Vagina (tissue), 2 donors: ENCODE measurements around the gene MUC12. TPM values are rescaled to one million over a fixed set of nuclear protein-coding genes. Genes with fewer than 3 reads are reported as not detected.

Source experiments
- DNase-seq, 2 donors: peaks; one replicate each; pipeline ENCODE4 v3.0.0-alpha.2; 2017; ENCODE audit errors: extremely low spot score in 2 of 2
- H3K27ac ChIP-seq: fragments of 200-600 bp; sonication (generic); one replicate; pipeline ENCODE4 v1.5.1; 2019
- H3K27me3 ChIP-seq: fragments of 200-600 bp; sonication (generic); one replicate; pipeline ENCODE4 v1.5.1; 2019
- H3K36me3 ChIP-seq, 2 donors: fragments of 200-600 bp; sonication (generic); one replicate each; pipeline ENCODE4 v1.5.1; 2017 to 2019
- H3K4me1 ChIP-seq: fragments of 200-600 bp; sonication (generic); one replicate; pipeline ENCODE4 v1.5.1; 2019
- H3K4me3 ChIP-seq, 2 donors: fragments of 200-600 bp; sonication (generic); 1 replicate in 1 of 2; 2 replicates in 1 of 2; pipeline ENCODE4 v1.5.1; 2016 to 2019
- H3K9me3 ChIP-seq: fragments of 200-600 bp; sonication (generic); one replicate; pipeline ENCODE4 v1.5.1; 2019
- POLR2A ChIP-seq, 2 donors: fragments of 450-650 bp; IDR thresholded peaks; one replicate each; pipeline ENCODE4 v1.6.1; 2017; ENCODE audit warnings: antibody characterized with exemption in 2 of 2, mild to moderate bottlenecking in 2 of 2, moderate library complexity in 2 of 2
- POLR2AphosphoS5 ChIP-seq, 2 donors: sonication (generic); formaldehyde crosslinking; IDR thresholded peaks; one replicate each; pipeline ENCODE4 v1.9.0; 2017; ENCODE audit warnings: antibody characterized with exemption in 2 of 2, mild to moderate bottlenecking in 2 of 2, low read depth in 1 of 2; ENCODE audit not compliant: insufficient read depth in 1 of 2
- intact Hi-C: fragments of 100-400 bp; cut with DNase I; formaldehyde crosslinking; loops from one replicate; pipeline ENCODE4 v1.15.1; 2023
- total RNA-seq: library from RNA; depleted of rRNA; stranded (reverse); fragments of >200 nt; gene quantifications from one replicate; pipeline ENCODE4 v1.2.3, GENCODE V29; 2016
- TF ChIP-seq, protein P1 (sequence below), 3 experiments: fragments of 450-650 bp in 2 of 3; fragments of 200-600 bp in 1 of 3; sonication (generic) in 1 of 3; IDR thresholded peaks; one replicate each; pipeline ENCODE4 v1.5.1; 2017 to 2019; ENCODE audit warnings: antibody characterized with exemption in 3 of 3, mild to moderate bottlenecking in 2 of 3, moderate library complexity in 2 of 3

MUC12 gene
- total RNA-seq, 1 donor from 2014 or later: 2.7 TPM

DNA sequence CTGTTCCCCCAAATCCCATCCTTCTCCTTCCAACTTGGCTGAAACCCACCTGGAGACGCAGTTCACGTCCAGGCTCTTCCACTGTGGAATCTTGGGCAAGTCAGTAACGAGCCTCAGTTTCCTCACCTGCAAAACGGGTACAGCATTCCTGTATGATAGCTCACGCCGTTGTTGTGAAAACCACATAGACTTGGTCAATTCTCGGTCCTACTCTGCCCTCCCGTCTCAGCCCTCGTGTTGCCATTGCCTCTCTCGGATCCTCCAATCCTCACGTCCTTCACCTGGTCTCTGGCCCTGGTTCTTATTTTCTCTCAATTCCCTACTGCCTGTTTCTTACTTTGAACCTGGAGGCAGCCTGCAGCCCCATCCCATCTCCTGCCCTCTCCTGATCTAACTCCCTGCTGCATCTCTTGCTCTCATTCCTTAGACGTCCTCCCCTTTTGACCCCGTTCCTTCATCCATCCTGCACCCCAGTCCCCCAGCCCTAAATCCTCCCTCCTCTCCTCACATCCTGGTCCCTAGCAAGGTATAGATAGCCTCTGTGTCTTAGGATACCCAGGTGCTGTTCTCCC is 2.0 kb upstream of the MUC12 start:
- no peaks in the 10 kb centered on the region for H3K9me3 ChIP-seq
- H3K4me1 ChIP-seq: peaks cover 19% of the 10 kb centered on the region
- TF ChIP-seq POLR2AphosphoS5 (IDR thresholded peaks at IDR 0.05; ENCODE audit: insufficient read depth in 1 of 2, low read depth in 1 of 2): no peak
- TF ChIP-seq, protein P1, sequence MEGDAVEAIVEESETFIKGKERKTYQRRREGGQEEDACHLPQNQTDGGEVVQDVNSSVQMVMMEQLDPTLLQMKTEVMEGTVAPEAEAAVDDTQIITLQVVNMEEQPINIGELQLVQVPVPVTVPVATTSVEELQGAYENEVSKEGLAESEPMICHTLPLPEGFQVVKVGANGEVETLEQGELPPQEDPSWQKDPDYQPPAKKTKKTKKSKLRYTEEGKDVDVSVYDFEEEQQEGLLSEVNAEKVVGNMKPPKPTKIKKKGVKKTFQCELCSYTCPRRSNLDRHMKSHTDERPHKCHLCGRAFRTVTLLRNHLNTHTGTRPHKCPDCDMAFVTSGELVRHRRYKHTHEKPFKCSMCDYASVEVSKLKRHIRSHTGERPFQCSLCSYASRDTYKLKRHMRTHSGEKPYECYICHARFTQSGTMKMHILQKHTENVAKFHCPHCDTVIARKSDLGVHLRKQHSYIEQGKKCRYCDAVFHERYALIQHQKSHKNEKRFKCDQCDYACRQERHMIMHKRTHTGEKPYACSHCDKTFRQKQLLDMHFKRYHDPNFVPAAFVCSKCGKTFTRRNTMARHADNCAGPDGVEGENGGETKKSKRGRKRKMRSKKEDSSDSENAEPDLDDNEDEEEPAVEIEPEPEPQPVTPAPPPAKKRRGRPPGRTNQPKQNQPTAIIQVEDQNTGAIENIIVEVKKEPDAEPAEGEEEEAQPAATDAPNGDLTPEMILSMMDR (IDR thresholded peaks at IDR 0.05): no peak
- no peak for TF ChIP-seq POLR2A (IDR thresholded peaks at IDR 0.05)
- no peak overlapping the region for H3K4me3 ChIP-seq
- intact Hi-C loops: no loop called here
- H3K36me3 ChIP-seq: no peaks in the 10 kb centered on the region
- H3K27me3 ChIP-seq: no peaks in the 10 kb centered on the region
- no peak overlapping the region for H3K27ac ChIP-seq
- DNase-seq: no peak

DNA sequence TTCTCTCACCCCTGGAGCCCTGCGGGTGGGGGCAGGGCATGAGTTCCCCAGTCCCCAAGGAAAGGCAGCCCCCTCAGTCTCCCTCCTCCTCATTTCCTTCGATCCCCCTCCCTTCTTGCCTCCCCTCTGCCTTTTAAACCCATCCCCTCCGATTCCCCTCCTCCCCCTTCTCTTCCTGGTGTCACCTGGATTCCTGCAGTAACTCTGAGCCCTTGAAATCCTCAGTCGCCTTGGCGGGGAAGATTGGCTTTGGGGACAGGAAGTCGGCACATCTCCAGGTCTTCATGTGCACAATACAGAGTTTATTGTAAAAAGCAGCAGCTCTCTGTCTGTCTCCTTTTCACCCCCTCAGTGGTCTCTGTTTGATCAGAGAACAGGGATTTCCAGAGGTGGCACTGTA is 1.3 kb upstream of the MUC12 start:
- Histone ChIP-seq H3K27me3 (no peaks in the 10 kb centered on the region), H3K9me3 (no peaks in the 10 kb centered on the region), H3K36me3 (no peaks in the 10 kb centered on the region), H3K4me3 (no peak overlapping the region), H3K27ac (no peak overlapping the region), H3K4me1 (peaks cover 19% of the 10 kb centered on the region)
- intact Hi-C loops: no loop called here
- no peak for DNase-seq
- TF ChIP-seq POLR2AphosphoS5 (IDR thresholded peaks at IDR 0.05; ENCODE audit: insufficient read depth in 1 of 2, low read depth in 1 of 2): no peak
- TF ChIP-seq POLR2A (IDR thresholded peaks at IDR 0.05): no peak
- TF ChIP-seq, protein P1 (IDR thresholded peaks at IDR 0.05): no peak

GRCh38 chr7:100968650-100969049 is 715 bp upstream of the MUC12 start:
- TF ChIP-seq POLR2A (IDR thresholded peaks at IDR 0.05): no peak
- TF ChIP-seq, protein P1 (IDR thresholded peaks at IDR 0.05): no peak
- TF ChIP-seq POLR2AphosphoS5 (IDR thresholded peaks at IDR 0.05; ENCODE audit: insufficient read depth in 1 of 2, low read depth in 1 of 2): no peak
- H3K27ac ChIP-seq: no peak overlapping the region
- H3K36me3 ChIP-seq: no peaks in the 10 kb centered on the region
- no peaks in the 10 kb centered on the region for H3K9me3 ChIP-seq
- no peaks in the 10 kb centered on the region for H3K27me3 ChIP-seq
- H3K4me3 ChIP-seq: no peak overlapping the region
- intact Hi-C loops: no loop called here
- no peak for DNase-seq
- peaks cover 19% of the 10 kb centered on the region for H3K4me1 ChIP-seq

DNA sequence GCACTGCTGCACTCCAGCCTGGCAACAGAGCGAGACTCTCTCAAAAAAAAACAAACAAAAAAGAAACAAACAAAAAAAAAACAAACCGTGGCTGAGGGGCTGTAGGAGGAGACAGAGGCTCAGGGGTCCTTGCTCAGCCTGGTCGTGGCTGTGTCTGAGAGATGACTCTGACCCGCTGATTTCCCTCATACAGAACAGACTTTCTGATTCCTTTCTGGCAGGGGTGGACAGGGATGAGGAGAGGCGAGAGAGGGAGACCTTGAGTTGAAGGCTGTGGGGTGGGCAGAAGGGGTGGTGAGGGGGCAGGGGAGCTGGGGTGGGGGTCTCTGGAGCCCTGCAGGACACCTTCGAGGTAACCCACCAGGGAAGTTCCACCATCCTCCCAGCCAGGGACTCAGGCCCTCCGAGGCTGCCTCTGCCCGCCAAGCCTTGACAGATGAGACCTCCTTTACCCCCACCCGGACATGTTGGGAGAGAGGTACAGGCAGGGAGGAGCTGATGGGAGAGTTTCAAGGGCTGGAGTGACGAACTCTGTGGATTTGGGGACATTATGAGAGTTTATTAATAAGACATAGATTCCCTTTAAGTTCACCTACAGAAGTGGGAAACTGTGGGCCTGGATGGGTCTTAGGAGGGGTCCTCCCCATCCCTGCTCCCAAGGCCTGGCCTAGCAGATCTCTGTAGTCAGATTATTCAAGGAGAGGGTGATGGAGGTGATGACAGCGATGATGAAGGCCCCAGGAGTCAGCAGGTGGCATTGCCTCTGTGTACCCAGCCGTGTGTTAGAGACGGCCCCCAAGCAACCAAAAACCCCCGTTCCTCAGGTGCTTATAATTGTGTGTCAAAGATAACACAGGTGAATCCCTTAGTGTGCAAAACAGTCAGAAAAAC is 2.0 kb downstream of the MUC12 start:
- Histone ChIP-seq H3K36me3 (no peaks in the 10 kb centered on the region), H3K9me3 (no peaks in the 10 kb centered on the region), H3K4me3 (no peak overlapping the region), H3K4me1 (peaks cover 8% of the 10 kb centered on the region), H3K27ac (no peak overlapping the region), H3K27me3 (no peaks in the 10 kb centered on the region)
- TF ChIP-seq POLR2AphosphoS5 (IDR thresholded peaks at IDR 0.05; ENCODE audit: insufficient read depth in 1 of 2, low read depth in 1 of 2): no peak
- TF ChIP-seq, protein P1 (IDR thresholded peaks at IDR 0.05): no peak
- intact Hi-C loops: no loop called here
- no peak for DNase-seq

GRCh38 chr7:100972002-100972347 is 2.6 kb downstream of the MUC12 start:
- intact Hi-C loops: no loop called here
- Histone ChIP-seq H3K27me3 (no peaks in the 10 kb centered on the region), H3K4me3 (no peak overlapping the region), H3K36me3 (no peaks in the 10 kb centered on the region), H3K27ac (no peak overlapping the region), H3K4me1 (peaks cover 2% of the 10 kb centered on the region), H3K9me3 (no peaks in the 10 kb centered on the region)
- DNase-seq: no peak
- TF ChIP-seq POLR2AphosphoS5 (IDR thresholded peaks at IDR 0.05; ENCODE audit: insufficient read depth in 1 of 2, low read depth in 1 of 2) (no peak), POLR2A (IDR thresholded peaks at IDR 0.05) (no peak)
- TF ChIP-seq, protein P1 (IDR thresholded peaks at IDR 0.05): no peak
